ENCODE data around the gene GNAI2.

The GNAI2 gene

DNA sequence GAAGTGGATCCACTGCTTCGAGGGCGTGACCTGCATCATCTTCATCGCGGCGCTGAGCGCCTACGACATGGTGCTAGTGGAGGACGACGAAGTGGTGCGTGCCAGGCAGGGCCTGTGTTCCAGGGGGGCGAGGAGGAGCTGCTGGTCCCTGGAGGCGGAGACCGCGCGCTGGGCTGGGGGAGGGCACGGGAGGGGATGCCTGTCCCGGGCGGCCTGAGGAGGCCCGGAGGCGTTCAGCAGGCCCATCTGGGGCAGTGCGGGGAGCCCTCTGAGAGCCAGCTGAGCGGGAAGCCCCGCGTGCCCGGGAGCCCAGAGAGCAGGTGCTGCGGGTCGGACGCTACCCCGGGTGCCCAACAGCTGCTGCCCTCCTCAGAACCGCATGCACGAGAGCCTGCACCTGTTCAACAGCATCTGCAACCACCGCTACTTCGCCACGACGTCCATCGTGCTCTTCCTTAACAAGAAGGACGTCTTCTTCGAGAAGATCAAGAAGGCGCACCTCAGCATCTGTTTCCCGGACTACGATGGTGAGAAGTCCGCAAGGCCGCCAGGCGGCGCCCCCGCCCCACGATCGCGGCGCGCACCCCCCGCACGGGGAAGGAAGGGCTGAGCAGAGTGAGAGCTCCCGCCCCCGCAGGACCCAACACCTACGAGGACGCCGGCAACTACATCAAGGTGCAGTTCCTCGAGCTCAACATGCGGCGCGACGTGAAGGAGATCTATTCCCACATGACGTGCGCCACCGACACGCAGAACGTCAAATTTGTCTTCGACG is 41.7 kb upstream of the GNAI2 start:
- H3K9me3 ChIP-seq (ENCODE audit: control insufficient read depth, low read length), result no peaks in the 10 kb centered on the region
- H3K4me1 ChIP-seq (ENCODE audit: control insufficient read depth, insufficient read depth, low read length, poor library complexity, severe bottlenecking), result peaks cover 21% of the 10 kb centered on the region
- peaks cover 9% of the 10 kb centered on the region for H3K27me3 ChIP-seq (replicated peaks; ENCODE audit: control insufficient read depth, insufficient read depth, low read length, poor library complexity, severe bottlenecking)
- peak; percentile 76 to 78 (median 77) for DNase-seq
- H3K27ac ChIP-seq (ENCODE audit: insufficient read depth, low read length, poor library complexity, severe bottlenecking), result no peak overlapping the region
- no peaks in the 10 kb centered on the region for H3K36me3 ChIP-seq (ENCODE audit: control insufficient read depth, insufficient read depth, low read length)
- peak overlapping the region; percentile 25 for H3K4me3 ChIP-seq (ENCODE audit: insufficient read depth, low read depth, low read length, poor library complexity, severe bottlenecking)

DNA sequence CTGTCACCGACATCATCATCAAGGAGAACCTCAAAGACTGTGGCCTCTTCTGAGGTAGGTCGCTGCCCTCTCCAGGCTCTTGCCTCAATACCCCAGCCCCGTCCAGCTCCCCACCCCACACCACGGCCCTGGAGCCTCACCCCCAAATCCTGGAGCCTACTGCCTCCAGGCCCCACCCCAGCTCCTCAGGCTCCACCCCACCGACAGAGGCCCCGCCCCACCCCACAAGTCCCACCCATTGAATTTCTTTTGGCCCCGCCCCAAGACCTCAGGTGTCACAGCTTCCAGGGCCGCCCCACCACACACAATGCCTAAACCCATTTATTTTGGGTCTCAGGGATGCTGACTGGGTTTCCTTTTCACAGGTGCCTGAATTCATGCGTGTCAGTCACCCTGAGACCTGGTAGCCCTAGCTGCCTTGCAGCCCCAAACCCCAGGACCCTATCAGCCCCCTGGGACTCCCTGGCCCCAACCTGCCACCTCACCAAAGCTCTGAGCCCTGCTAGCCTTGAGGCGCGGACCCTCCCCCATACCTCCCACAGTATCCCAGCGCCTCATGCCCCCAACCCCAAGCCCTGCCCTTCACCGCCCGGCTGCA is 41.0 kb upstream of the GNAI2 start:
- Histone ChIP-seq H3K27me3 (replicated peaks; ENCODE audit: control insufficient read depth, insufficient read depth, low read length, poor library complexity, severe bottlenecking) (peaks cover 9% of the 10 kb centered on the region), H3K4me1 (ENCODE audit: control insufficient read depth, insufficient read depth, low read length, poor library complexity, severe bottlenecking) (peaks cover 21% of the 10 kb centered on the region), H3K27ac (ENCODE audit: insufficient read depth, low read length, poor library complexity, severe bottlenecking) (no peak overlapping the region), H3K4me3 (ENCODE audit: insufficient read depth, low read depth, low read length, poor library complexity, severe bottlenecking) (peak overlapping the region; percentile 25), H3K36me3 (ENCODE audit: control insufficient read depth, insufficient read depth, low read length) (no peaks in the 10 kb centered on the region), H3K9me3 (ENCODE audit: control insufficient read depth, low read length) (no peaks in the 10 kb centered on the region)
- DNase-seq, result peak in 2 of 3 donors; percentile 37 to 43

DNA sequence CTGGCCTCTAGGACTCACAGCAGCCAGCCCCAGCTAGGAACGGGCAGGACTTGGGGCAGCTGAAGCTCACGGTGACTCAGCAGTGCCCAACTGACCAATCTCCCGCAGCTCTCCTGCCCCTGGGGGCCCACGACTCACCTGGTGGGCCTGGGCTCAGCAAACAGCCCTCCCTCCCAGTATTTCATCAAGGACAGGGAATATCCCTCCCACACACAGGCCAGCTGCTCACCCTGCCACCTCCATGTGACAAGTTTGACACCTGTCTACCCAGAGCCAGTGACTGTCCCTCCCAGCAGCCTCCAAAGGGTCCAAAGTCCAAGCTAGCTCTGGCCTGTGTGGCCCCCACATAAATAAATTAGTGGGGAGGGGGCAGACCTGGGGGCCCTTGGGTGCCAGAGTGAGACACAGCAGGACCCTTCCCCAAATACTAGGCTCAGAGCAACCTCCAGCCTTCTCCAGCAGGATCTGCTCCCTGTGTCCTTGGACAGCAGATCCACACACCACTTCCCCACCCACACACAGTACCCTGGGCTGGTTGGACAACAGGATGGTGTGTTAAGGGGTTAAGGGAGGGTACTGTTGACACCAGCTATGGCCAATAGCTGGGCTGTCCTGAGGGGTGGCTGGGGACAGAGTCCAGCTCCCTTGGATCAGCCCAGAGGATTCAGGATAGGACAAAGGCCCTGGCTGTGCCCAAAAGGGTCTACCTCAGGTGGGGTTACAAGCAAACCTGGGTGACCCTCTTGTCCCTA is 40.3 kb upstream of the GNAI2 start:
- Histone ChIP-seq H3K36me3 (ENCODE audit: control insufficient read depth, insufficient read depth, low read length) (no peaks in the 10 kb centered on the region), H3K27me3 (replicated peaks; ENCODE audit: control insufficient read depth, insufficient read depth, low read length, poor library complexity, severe bottlenecking) (peaks cover 9% of the 10 kb centered on the region), H3K27ac (ENCODE audit: insufficient read depth, low read length, poor library complexity, severe bottlenecking) (no peak overlapping the region)

GRCh38 chr3:50196253-50196801 is 39.7 kb upstream of the GNAI2 start:
- DNase-seq, result no peak
- Histone ChIP-seq H3K27ac (ENCODE audit: insufficient read depth, low read length, poor library complexity, severe bottlenecking) (no peak overlapping the region), H3K36me3 (ENCODE audit: control insufficient read depth, insufficient read depth, low read length) (no peaks in the 10 kb centered on the region), H3K27me3 (replicated peaks; ENCODE audit: control insufficient read depth, insufficient read depth, low read length, poor library complexity, severe bottlenecking) (peaks cover 9% of the 10 kb centered on the region), H3K4me1 (ENCODE audit: control insufficient read depth, insufficient read depth, low read length, poor library complexity, severe bottlenecking) (peaks cover 21% of the 10 kb centered on the region), H3K9me3 (ENCODE audit: control insufficient read depth, low read length) (no peaks in the 10 kb centered on the region), H3K4me3 (ENCODE audit: insufficient read depth, low read depth, low read length, poor library complexity, severe bottlenecking) (no peak overlapping the region)

More for the DNA sequence above, 40.3 kb upstream of the GNAI2 start:
- Histone ChIP-seq H3K4me1 (ENCODE audit: control insufficient read depth, insufficient read depth, low read length, poor library complexity, severe bottlenecking) (peaks cover 21% of the 10 kb centered on the region), H3K9me3 (ENCODE audit: control insufficient read depth, low read length) (no peaks in the 10 kb centered on the region), H3K4me3 (ENCODE audit: insufficient read depth, low read depth, low read length, poor library complexity, severe bottlenecking) (no peak overlapping the region)
- no peak for DNase-seq

DNA sequence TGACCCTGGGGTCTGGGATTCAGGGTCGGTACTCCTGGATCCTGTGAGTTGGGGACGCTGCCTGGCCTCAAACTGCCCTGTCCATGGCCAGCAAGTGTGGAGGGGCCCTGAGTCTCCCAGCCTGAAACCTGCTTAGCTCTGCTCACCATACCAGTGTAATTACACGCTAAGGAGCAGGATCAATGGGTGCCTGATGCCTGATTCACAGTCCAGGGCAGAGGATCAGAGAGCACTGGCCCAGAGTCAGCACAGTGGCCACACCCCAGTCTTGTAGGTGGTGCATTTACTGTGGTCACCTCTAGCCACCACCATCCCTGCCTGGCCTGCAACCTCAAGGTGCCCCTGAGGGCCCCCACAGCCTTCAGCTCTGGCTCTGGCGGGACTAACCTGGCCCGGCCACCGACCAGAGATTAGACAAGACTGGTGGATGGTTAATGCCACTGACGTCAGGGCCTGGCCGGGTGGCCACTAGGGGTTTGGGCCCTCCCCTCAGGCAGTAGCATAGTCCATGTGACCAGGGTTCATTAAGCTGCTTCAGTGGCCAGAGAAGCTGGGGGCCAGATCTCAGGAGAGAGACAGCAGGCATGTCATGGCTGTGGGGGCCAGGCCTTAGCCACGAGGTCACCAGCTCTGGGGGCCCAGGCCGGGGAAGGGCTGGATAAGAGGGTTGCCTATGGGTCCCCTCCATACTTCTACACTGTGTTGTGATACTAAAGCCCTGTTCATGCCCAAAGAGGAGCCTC is 34.3 kb upstream of the GNAI2 start:
- Histone ChIP-seq H3K27me3 (replicated peaks; ENCODE audit: control insufficient read depth, insufficient read depth, low read length, poor library complexity, severe bottlenecking) (peaks cover 39% of the 10 kb centered on the region), H3K36me3 (ENCODE audit: control insufficient read depth, insufficient read depth, low read length) (no peaks in the 10 kb centered on the region)

GRCh38 chr3:50202353-50203112 is 33.5 kb upstream of the GNAI2 start:
- peaks cover 39% of the 10 kb centered on the region for H3K27me3 ChIP-seq (replicated peaks; ENCODE audit: control insufficient read depth, insufficient read depth, low read length, poor library complexity, severe bottlenecking)
- H3K36me3 ChIP-seq (ENCODE audit: control insufficient read depth, insufficient read depth, low read length), result no peaks in the 10 kb centered on the region
- no peak for DNase-seq
- H3K4me1 ChIP-seq (ENCODE audit: control insufficient read depth, insufficient read depth, low read length, poor library complexity, severe bottlenecking), result peaks cover 14% of the 10 kb centered on the region
- no peak overlapping the region for H3K27ac ChIP-seq (ENCODE audit: insufficient read depth, low read length, poor library complexity, severe bottlenecking)
- H3K9me3 ChIP-seq (ENCODE audit: control insufficient read depth, low read length), result no peaks in the 10 kb centered on the region
- H3K4me3 ChIP-seq (ENCODE audit: insufficient read depth, low read depth, low read length, poor library complexity, severe bottlenecking), result no peak overlapping the region

More for the DNA sequence above, 34.3 kb upstream of the GNAI2 start:
- peaks cover 14% of the 10 kb centered on the region for H3K4me1 ChIP-seq (ENCODE audit: control insufficient read depth, insufficient read depth, low read length, poor library complexity, severe bottlenecking)
- no peak for DNase-seq
- no peak overlapping the region for H3K27ac ChIP-seq (ENCODE audit: insufficient read depth, low read length, poor library complexity, severe bottlenecking)
- no peak overlapping the region for H3K4me3 ChIP-seq (ENCODE audit: insufficient read depth, low read depth, low read length, poor library complexity, severe bottlenecking)
- H3K9me3 ChIP-seq (ENCODE audit: control insufficient read depth, low read length), result no peaks in the 10 kb centered on the region

GRCh38 chr3:50203113-50203808 is 32.7 kb upstream of the GNAI2 start:
- no peak overlapping the region for H3K27ac ChIP-seq (ENCODE audit: insufficient read depth, low read length, poor library complexity, severe bottlenecking)
- H3K36me3 ChIP-seq (ENCODE audit: control insufficient read depth, insufficient read depth, low read length), result no peaks in the 10 kb centered on the region
- no peak for DNase-seq
- no peak overlapping the region for H3K4me3 ChIP-seq (ENCODE audit: insufficient read depth, low read depth, low read length, poor library complexity, severe bottlenecking)
- peaks cover 14% of the 10 kb centered on the region for H3K4me1 ChIP-seq (ENCODE audit: control insufficient read depth, insufficient read depth, low read length, poor library complexity, severe bottlenecking)
- H3K9me3 ChIP-seq (ENCODE audit: control insufficient read depth, low read length), result no peaks in the 10 kb centered on the region
- peaks cover 39% of the 10 kb centered on the region for H3K27me3 ChIP-seq (replicated peaks; ENCODE audit: control insufficient read depth, insufficient read depth, low read length, poor library complexity, severe bottlenecking)

- Histone ChIP-seq H3K4me3 (ENCODE audit: insufficient read depth, low read depth, low read length, poor library complexity, severe bottlenecking) (no peak overlapping the region), H3K9me3 (ENCODE audit: control insufficient read depth, low read length) (no peaks in the 10 kb centered on the region), H3K4me1 (ENCODE audit: control insufficient read depth, insufficient read depth, low read length, poor library complexity, severe bottlenecking) (peaks cover 14% of the 10 kb centered on the region), H3K36me3 (ENCODE audit: control insufficient read depth, insufficient read depth, low read length) (no peaks in the 10 kb centered on the region), H3K27ac (ENCODE audit: insufficient read depth, low read length, poor library complexity, severe bottlenecking) (no peak overlapping the region), H3K27me3 (replicated peaks; ENCODE audit: control insufficient read depth, insufficient read depth, low read length, poor library complexity, severe bottlenecking) (peaks cover 39% of the 10 kb centered on the region)
- DNase-seq, result no peak
Observed at GRCh38 chr3:50203809-50204803, 31.9 kb upstream of the GNAI2 start.
